Stimulated activated CD8-positive, alpha-beta memory T cell treated with anti-CD3 and anti-CD28 coated beads, Interleukin-7, amount 100 ng/mL, for 1 hour (primary cell): ENCODE results near the gene PCBD1.

Source experiments
- DNase-seq, 2 donors: peaks; one replicate each; pipeline ENCODE4 v3.0.0-alpha.2; 2020; ENCODE audit warnings: low read depth in 2 of 2

PCBD1 gene

GRCh38 chr10:70917635-70918034 lies 29.3 kb upstream of the PCBD1 start:
- no peak for DNase-seq

GRCh38 chr10:70917226-70917625 lies 28.9 kb upstream of the PCBD1 start:
- no peak for DNase-seq

GRCh38 chr10:70916241-70916640 lies 27.9 kb upstream of the PCBD1 start:
- no peak for DNase-seq

GRCh38 chr10:70915806-70916205 lies 27.4 kb upstream of the PCBD1 start:
- no peak for DNase-seq

GRCh38 chr10:70915206-70915605 lies 26.8 kb upstream of the PCBD1 start:
- no peak for DNase-seq

DNA sequence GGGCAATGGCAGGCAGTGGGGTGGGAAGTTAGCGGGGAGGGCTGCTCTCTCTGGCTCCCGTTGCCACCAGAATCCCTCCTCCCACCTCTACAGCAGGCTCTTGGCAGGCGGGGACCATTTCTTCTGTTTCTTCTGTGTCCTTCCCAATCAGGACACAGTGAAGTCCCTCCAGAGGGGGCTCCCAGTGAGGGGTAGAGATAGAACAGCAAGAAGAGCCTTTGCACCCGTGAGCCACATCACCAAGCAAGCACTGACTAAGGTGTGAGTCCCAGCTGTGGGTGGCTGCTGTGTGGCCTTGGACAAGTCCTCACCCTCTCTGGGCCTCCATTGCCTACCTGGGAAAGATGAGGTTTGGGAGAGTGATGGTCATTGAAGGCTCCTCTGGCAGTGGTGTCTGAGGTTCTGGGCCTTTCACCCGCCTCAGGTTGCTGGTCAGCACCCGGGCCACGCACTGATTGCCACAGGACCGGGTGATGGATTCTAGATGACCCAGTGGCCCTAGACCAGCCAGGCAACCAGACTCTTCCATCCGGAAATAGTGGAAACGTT lies 26.0 kb upstream of the PCBD1 start:
- no peak for DNase-seq

DNA sequence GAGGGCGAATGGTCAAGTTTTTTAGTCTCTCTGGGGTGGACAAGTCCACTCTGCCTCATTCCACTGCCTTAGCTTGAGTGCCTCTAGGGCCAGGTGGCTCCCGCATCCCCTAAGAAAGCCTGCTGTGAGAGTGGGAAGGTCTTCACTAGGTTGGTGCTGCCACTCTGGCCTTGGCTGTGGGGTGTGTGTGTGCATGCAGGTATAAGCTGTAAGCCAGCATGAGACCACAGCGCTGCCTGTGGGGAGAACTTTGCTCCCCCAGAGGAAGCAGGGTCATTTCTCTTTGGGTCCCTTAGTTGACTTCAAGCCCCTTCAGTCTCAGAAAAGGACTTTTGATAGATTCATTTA lies 25.5 kb upstream of the PCBD1 start:
- no peak for DNase-seq

DNA sequence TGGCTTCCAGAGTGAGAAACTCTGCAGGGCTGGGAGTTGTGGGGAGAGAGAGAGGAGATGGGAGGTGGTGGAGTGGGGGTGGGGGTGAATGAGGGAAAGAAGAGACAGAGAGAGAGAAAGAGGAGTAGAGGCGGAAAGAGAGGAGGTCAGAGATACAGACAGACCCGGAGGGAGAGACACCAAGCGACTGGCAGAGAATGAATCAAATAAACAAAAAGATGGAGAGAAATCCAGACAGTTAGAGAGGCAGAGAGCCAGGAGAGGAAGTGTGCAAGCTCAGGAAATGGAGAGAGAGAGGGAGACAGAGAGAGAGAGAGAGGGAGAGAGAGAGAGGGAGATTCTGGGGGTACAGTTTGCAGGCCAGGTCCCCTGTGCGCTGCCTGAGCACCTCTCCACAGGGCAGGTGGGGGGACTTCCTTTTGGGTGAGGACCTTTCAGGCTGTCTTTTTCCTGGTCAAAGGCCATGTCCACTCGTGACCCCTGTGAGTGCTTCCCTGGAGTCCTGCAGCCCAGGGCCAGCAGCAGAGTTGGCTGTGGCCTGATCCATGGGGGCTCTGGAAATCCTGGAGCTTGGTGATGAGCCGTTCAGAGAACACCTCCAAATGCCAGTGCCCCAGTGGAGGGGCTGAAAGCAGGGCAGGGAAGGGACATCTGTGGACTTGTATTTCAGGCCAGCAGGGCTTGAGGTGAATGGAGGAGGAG lies 25.0 kb upstream of the PCBD1 start:
- no peak for DNase-seq

DNA sequence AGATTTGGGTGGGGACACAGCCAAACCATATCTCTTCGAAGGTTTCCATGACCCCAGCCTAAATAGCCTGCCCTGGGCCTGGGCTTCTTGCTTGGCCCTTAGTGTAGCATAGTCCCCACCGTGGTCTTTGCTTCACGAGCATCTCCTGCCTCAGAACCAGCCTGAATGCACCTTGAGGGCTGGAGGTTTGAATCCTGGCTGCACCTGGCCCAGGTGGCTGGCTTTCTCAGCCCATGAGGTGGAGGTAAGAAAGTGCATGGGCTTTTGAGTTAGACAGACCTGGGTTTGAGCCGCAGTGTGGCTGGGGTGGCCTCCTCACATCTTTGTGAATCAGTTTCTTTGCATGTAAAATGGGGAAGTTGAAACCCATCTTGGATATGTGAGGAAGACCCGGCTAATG lies 24.2 kb upstream of the PCBD1 start:
- no peak for DNase-seq

- DNase-seq = no peak
These were observed 23.0 kb upstream of the PCBD1 start for GRCh38 chr10:70911386-70911785.

DNA sequence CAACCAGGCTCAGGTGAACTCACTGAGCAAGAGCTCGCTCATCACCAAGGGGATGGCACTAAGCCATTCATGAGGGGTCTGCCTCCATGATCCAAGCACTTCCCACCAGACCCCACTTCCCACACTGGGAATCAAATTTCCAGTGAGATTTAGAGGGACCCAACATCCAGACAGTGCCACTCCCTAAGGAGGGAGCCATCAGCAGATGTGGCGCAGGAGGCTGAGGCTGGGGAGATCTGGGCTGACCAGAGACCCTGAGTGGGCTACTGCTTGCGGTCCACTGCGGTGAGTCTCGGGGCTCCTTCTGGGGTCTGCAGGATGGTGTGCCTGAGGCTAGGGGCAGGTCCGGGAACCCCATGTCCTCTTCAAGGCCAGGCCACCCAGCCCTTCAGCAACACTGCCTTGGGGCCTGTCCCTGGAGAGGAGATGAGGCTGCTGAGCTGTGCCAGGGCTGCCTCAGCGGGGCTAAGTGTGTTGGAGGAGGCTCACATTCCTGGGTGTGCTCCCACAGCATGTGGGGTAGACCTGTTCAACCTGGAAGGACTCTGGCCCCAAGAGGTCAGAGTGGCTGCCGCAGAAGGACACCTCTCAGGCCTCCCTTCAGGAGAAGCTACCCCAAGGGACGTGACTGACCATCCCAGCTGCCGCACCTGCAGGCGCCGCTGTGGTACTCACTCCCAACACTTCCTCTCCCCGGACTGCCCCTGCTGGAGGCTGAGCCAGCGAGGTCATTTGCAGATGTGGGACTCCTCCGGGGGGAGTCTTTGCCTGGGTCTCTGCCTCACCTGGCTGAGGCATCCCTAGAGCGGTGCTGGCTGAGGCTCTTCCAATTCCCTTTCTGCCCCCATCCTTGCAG lies 22.3 kb upstream of the PCBD1 start:
- DNase-seq = no peak

DNA sequence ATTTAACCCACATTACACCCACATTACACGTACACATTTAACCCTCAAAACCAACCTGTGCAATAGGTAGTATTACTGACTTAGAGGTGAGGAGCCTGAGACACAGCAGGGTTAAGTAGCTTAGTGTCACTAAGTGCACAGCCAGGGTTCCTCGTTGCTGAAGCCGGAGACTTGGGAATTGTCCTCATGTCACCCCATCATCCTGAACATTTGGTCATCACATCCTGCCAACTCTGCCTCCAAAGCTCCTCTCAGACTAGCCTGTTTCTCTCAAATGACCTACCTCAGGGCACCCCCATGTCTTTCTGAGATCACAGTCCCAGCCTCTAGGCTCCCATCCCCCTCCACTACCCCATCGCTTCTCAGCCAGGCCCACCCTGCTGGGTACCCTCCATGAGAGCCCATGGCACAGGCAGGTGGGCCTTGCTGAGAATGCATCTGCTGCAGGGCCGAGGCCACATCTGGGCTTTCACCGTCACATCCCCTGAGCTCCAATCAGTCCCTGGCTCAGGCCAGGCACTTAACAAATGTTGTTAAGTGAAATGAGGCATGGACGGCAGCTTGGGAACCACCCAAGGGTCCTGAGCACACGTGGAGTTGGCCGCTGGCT lies 21.1 kb upstream of the PCBD1 start:
- DNase-seq = no peak

- no peak for DNase-seq
These were observed 20.3 kb upstream of the PCBD1 start for GRCh38 chr10:70908406-70909296.

DNA sequence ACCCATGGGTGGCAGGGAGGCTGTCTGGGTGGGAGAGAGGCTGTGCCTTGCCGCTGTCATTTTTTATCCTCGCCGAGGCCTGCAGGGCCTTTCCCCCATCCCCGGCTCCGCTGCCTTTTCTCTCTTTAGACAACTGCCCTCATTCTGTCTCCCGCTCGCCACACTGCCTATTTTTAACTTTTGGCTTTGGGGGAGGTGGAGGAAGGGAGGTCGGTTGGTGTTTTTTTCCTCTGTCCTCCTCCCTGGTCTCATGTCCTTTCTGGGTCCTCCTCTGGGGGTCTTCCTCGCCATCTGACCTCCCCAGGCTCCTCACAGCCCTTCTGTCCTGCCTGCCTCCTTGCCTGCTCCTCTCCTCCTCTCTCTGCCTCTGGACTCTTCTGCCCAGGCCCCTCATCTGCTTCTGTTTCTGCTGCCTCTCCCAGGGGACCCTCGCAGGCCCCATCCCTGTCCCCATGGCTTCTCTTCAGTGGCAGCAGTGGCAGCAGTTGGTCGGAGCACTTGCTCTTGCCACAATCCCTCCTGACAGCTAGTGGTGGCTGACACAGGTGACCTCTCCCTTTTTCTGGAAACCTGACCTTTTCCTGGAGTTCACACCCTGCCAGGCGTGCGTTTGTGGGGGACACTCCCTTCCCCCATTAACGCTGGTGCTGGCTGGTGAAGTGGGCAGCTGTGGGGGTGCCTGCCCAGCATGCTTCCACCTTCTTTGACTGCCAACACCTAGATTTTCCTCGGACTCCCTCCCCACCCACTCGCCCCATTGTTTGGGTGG lies 19.5 kb upstream of the PCBD1 start:
- no peak for DNase-seq

DNA sequence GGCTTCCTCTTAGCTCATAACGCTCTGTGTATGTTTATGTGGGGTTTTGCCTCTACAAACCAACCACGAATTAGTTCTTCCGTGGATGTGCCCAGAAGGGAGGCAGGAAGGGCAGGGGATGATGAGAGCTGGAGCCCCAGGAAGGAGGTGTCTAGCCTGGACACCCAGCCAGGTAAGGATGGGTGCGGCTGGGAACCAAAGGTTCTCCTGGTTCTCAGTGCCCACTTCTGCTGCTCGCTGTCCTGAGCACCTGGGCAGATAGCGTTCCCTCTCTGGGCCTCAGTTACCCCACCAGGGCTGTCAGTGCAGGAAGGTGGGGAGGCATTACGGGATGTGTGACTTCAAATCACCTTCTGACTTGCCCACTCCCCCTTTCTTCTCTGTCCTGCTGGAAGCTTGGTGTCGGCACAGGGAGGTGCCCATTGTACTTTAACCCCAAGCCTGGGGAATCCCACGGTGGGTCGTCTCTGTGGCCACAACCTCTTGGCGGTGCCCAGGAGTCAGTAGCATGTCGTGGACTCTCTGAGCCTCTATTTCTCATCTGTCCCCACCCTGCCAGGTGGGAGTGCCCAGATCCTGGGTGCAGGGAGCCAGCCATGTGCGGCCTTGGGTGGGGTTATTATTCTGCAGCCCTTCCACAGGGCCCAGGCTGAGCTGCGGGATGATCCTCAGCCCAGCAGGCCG lies 18.7 kb upstream of the PCBD1 start:
- DNase-seq = no peak

GRCh38 chr10:70906031-70906783 lies 17.8 kb upstream of the PCBD1 start:
- no peak for DNase-seq

- no peak for DNase-seq
These were observed 17.0 kb upstream of the PCBD1 start for GRCh38 chr10:70905071-70906021.

DNA sequence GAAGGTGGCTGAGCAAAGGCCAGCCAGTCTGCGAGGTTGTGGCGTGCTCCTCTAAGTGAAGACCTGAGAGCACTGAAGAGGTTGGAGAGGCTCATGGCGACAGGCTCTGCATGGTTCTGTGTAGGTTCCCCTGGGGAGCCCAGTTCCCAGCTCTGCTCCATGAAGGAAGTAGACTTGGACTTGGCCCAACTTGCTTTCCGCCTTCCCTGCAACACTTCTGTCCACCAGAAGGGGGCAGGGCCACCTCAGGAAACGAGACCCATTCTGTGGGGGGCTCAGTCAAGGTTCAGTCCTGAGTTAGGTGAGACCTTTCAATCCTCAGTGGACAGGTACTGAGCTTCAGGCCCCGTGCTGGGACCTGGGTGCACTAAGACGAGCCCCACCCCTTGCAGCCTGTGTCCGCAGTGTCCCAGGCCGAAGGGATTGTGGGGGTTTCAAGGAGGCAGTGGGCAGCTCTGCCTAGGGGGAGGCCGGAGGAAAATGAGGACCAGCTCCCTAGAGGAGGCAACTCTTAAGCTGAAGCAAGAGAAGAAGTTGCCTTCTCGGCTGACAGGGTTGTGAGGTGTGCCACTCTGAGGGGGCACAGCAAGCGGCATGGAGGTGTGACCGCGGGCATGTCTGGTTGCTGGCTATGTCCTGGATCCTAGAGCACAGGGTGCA lies 15.0 kb upstream of the PCBD1 start:
- no peak for DNase-seq
